Prostate gland (tissue), 2 donors: ENCODE measurements around the gene FAM234A.

Experiments
- POLR2A ChIP-seq: fragments of 450-650 bp; IDR thresholded peaks from one replicate; pipeline ENCODE4 v1.6.1; 2016; ENCODE audit warnings: antibody characterized with exemption, mild to moderate bottlenecking
- POLR2AphosphoS5 ChIP-seq: sonication (generic); formaldehyde crosslinking; IDR thresholded peaks from one replicate; pipeline ENCODE4 v1.6.1; 2017; ENCODE audit warnings: antibody characterized with exemption
- TF ChIP-seq, protein P1 (sequence below), 4 experiments: fragments of 200-600 bp in 2 of 4; fragments of 450-650 bp in 2 of 4; sonication (generic) in 2 of 4; IDR thresholded peaks; 1 replicate in 3 of 4; 2 replicates in 1 of 4; pipeline ENCODE4 v1.5.1; 2016 to 2019; ENCODE audit warnings: antibody characterized with exemption in 4 of 4, mild to moderate bottlenecking in 2 of 4, moderate library complexity in 2 of 4

DNA sequence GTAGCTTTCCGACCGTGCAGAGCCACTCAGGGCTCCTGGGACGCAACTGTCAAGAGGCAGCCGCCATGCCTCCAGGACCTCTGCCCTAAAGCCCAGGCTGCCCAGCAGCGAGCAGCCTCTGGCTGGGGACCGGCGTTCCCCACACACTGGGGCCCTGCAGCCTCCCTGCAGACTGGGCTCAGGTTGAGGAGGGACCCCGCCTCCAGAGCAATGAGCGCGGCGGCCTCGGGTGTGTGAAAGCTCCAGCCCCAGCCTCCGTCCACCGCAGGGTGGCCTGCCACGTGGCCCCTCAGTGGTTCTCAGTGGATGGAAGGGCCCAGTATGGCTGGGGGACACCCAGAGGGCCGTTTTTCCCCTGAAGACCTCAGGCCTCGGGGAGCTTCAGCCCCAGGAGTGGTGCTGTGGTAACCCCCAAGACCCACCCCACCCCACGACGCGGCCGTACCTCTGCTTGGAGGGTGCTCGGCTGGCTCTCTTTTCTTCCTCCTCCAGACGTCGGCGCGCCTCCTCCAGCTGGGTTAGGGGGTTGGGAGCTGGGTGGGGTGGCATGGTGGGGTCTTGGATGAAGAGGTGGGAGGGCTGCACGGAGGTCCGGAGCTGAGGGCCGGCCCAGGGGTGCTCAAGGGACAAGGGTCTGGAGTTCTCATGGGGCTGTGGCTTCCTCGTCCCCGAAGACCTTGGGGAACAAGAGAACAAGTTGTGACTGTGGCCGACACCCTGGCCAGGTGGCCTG, 58.6 kb downstream of the FAM234A start:
- TF ChIP-seq, protein P1, sequence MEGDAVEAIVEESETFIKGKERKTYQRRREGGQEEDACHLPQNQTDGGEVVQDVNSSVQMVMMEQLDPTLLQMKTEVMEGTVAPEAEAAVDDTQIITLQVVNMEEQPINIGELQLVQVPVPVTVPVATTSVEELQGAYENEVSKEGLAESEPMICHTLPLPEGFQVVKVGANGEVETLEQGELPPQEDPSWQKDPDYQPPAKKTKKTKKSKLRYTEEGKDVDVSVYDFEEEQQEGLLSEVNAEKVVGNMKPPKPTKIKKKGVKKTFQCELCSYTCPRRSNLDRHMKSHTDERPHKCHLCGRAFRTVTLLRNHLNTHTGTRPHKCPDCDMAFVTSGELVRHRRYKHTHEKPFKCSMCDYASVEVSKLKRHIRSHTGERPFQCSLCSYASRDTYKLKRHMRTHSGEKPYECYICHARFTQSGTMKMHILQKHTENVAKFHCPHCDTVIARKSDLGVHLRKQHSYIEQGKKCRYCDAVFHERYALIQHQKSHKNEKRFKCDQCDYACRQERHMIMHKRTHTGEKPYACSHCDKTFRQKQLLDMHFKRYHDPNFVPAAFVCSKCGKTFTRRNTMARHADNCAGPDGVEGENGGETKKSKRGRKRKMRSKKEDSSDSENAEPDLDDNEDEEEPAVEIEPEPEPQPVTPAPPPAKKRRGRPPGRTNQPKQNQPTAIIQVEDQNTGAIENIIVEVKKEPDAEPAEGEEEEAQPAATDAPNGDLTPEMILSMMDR (IDR thresholded peaks at IDR 0.05) = no peak
- no peak for TF ChIP-seq POLR2AphosphoS5
- no peak for TF ChIP-seq POLR2A
